NCI-H1930 (cell line): ENCODE measurements around the gene DDT.
"Not testable (repeated sequence)": the region's sequence is repeated elsewhere in the genome, so short reads cannot be mapped to it uniquely, and the experiment has no call there.

Experiments used
- DNase-seq, 2 experiments: peaks; one replicate each; lab custom pipeline; 2025; lab: John Stamatoyannopoulos, UW

The DDT gene

GRCh38 chr22:23952794-23953405 lies 21.3 kb downstream of the DDT start:
- not testable (repeated sequence) for DNase-seq

- DNase-seq: not testable (repeated sequence)
Measured at GRCh38 chr22:23951383-23951782, 22.9 kb downstream of the DDT start.

- DNase-seq: not testable (repeated sequence)
Measured at GRCh38 chr22:23949764-23950163, 24.5 kb downstream of the DDT start.

- DNase-seq: not testable (repeated sequence)
Measured at GRCh38 chr22:23947391-23947790, 26.9 kb downstream of the DDT start.

GRCh38 chr22:23940166-23940565 lies 34.1 kb downstream of the DDT start:
- not testable (repeated sequence) for DNase-seq

- DNase-seq: no peak
Measured at GRCh38 chr22:23939017-23939357, 35.3 kb downstream of the DDT start.

GRCh38 chr22:23938328-23939016 lies 35.8 kb downstream of the DDT start:
- no peak for DNase-seq

- DNase-seq: no peak
Measured at GRCh38 chr22:23926561-23926960, 47.7 kb downstream of the DDT start.

- no peak for DNase-seq
Measured at GRCh38 chr22:23925020-23925606, 49.1 kb downstream of the DDT start.

- DNase-seq: no peak
Measured at GRCh38 chr22:23922921-23923320, 51.3 kb downstream of the DDT start.

GRCh38 chr22:23921586-23922201 lies 52.5 kb downstream of the DDT start:
- DNase-seq: not testable (repeated sequence)
